Glutamatergic neuron (in vitro differentiated cells): ENCODE measurements around the gene EEPD1. TPM values are rescaled to one million over a fixed set of nuclear protein-coding genes. Genes with fewer than 3 reads are reported as not detected.

Experiments
- DNase-seq: peaks from one replicate; pipeline ENCODE4 v3.0.0; 2022
- H3K27ac Mint-ChIP-seq: one replicate; pipeline ENCODE4 v1.8.0; 2020; ENCODE audit warnings: mild to moderate bottlenecking, mixed read lengths, inconsistent platforms; ENCODE audit not compliant: unreplicated experiment
- H3K27me3 Mint-ChIP-seq: one replicate; pipeline ENCODE4 v1.8.0; 2020; ENCODE audit warnings: mild to moderate bottlenecking, moderate library complexity, mixed read lengths, inconsistent platforms; ENCODE audit not compliant: unreplicated experiment
- H3K36me3 Mint-ChIP-seq: one replicate; pipeline ENCODE4 v1.8.0; 2020; ENCODE audit warnings: mild to moderate bottlenecking, mixed read lengths, inconsistent platforms; ENCODE audit not compliant: unreplicated experiment
- H3K4me1 Mint-ChIP-seq: one replicate; pipeline ENCODE4 v1.8.0; 2020; ENCODE audit warnings: mild to moderate bottlenecking, low read depth, mixed read lengths, inconsistent platforms; ENCODE audit not compliant: unreplicated experiment
- H3K4me3 Mint-ChIP-seq: one replicate; pipeline ENCODE4 v1.8.0; 2020; ENCODE audit warnings: mild to moderate bottlenecking, mixed read lengths, inconsistent platforms; ENCODE audit not compliant: unreplicated experiment
- H3K9me3 Mint-ChIP-seq: one replicate; pipeline ENCODE4 v1.8.0; 2020; ENCODE audit warnings: mild to moderate bottlenecking, moderate library complexity, mixed read lengths, inconsistent platforms; ENCODE audit not compliant: unreplicated experiment
- total RNA-seq: library from RNA; stranded (reverse); fragmentation: NEBNext Ultra II Directional; extraction: Animal tissue kit (Norgen Biotek cat#: 25700); gene quantifications from one replicate; pipeline ENCODE4 v1.2.1, GENCODE V29; 2021; ENCODE audit not compliant: unreplicated experiment
- TF ChIP-seq, protein P1 (sequence below): fragments of 200-600 bp; sonication (generic); IDR thresholded peaks from one replicate; pipeline ENCODE4 v1.5.0; 2021; ENCODE audit not compliant: partially characterized antibody, unreplicated experiment

The EEPD1 gene
- total RNA-seq, 1 donor from 2014 or later, result 63.9 TPM

DNA sequence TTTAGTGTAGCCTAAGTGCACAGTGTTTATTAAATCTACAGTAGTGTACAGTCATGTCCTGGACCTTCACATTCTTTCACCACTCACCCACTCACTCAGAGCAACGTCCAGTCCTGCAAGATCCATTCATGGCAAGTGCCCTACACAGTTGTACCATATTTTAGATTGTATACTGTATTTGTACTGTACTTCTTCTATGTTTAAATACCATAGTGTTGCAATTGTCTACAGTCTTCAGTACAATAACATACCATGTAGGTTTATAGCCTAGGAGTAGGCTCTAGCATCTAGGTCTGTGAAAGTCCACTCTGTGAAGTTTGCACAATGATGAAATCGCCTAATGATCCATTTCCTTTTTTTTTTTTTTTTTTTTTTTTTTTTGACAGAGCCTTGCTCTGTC lies 12.0 kb downstream of the EEPD1 start:
- no peaks in the 10 kb centered on the region for H3K36me3 Mint-ChIP-seq
- peaks cover 4% of the 10 kb centered on the region for H3K9me3 Mint-ChIP-seq
- peaks cover 26% of the 10 kb centered on the region for H3K4me1 Mint-ChIP-seq
- TF ChIP-seq, protein P1, sequence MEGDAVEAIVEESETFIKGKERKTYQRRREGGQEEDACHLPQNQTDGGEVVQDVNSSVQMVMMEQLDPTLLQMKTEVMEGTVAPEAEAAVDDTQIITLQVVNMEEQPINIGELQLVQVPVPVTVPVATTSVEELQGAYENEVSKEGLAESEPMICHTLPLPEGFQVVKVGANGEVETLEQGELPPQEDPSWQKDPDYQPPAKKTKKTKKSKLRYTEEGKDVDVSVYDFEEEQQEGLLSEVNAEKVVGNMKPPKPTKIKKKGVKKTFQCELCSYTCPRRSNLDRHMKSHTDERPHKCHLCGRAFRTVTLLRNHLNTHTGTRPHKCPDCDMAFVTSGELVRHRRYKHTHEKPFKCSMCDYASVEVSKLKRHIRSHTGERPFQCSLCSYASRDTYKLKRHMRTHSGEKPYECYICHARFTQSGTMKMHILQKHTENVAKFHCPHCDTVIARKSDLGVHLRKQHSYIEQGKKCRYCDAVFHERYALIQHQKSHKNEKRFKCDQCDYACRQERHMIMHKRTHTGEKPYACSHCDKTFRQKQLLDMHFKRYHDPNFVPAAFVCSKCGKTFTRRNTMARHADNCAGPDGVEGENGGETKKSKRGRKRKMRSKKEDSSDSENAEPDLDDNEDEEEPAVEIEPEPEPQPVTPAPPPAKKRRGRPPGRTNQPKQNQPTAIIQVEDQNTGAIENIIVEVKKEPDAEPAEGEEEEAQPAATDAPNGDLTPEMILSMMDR, result no peak
- peaks cover 5% of the 10 kb centered on the region for H3K27me3 Mint-ChIP-seq
- no peak for DNase-seq
- H3K27ac Mint-ChIP-seq, result no peak overlapping the region
- H3K4me3 Mint-ChIP-seq, result no peak overlapping the region

DNA sequence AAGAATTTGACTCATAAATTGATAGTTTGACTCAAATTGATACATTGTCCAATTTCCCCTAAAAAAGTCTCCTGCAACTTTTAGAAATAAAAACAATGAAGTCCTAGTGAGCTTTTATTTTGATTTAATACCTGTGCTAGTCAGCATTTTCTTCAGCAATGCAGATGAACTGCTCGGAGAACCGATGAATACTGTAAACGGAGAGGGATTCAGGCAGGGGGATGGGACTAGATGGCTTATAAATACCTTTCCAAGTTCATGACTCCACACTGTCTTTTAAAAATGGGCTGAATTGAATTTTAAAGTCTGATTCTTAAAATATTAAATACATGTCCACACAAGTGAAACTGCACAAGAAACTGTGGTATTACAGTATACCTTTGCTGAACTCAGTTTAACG lies 12.7 kb downstream of the EEPD1 start:
- Mint-ChIP-seq H3K4me3 (no peak overlapping the region), H3K27me3 (peaks cover 3% of the 10 kb centered on the region), H3K4me1 (peaks cover 20% of the 10 kb centered on the region), H3K27ac (no peak overlapping the region), H3K9me3 (peaks cover 4% of the 10 kb centered on the region), H3K36me3 (no peaks in the 10 kb centered on the region)
- TF ChIP-seq, protein P1, result no peak
- DNase-seq, result no peak

DNA sequence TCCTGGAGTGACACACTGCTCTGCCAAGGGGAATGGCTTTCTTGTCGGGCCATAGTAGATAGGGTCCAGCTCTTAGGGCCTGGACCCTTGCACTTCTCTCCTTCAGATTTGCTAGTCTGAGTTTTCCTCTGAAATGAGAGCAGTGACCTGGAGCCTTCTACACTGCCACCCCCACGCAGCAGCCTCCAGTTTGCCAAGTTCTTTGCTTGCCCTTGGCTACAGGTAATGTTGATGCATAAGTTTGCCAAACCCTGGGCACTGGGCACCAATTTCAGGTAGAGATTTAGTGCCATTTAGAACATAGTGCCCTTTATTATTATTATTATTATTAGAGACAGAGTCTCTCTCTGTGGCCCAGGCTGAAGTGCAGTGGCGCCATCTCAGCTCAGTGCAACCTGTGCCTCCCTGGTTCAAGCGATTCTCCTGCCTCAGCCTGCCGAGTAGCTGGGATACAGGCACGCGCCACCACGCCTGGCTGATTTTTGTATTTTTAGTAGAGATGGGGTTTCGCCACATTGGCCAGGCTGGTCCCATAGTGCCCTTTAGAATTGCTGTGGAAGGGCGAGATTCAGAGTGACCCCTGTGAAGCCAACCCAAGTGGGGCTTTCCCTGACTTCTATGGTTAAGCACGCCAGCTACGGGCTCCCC lies 14.5 kb downstream of the EEPD1 start:
- Mint-ChIP-seq H3K4me3 (no peak overlapping the region), H3K4me1 (peaks cover 18% of the 10 kb centered on the region), H3K27me3 (peaks cover 2% of the 10 kb centered on the region), H3K27ac (no peak overlapping the region), H3K9me3 (peaks cover 4% of the 10 kb centered on the region), H3K36me3 (no peaks in the 10 kb centered on the region)
- TF ChIP-seq, protein P1, result no peak
- no peak for DNase-seq

DNA sequence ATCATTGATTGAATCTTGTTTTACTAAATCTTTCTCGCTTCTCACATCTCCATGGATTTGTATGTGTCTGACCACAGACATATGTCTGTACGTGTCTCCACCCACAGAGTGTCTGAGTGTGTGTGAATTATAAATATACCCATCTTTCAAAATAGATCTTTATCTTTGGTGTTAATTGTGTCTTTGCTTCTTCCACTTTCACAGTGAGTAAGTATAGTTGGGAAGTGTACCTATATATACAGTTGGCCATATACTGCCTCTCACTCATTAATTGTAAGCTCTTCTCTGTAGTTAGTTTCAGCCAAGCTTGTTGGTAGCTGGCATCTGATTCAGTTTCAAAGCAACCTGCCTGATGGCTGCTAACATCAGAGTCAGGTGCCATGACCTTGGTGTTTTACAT lies 18.4 kb downstream of the EEPD1 start:
- Mint-ChIP-seq H3K4me1 (peaks cover 15% of the 10 kb centered on the region), H3K27me3 (peaks cover 3% of the 10 kb centered on the region), H3K4me3 (no peak overlapping the region), H3K36me3 (peaks cover 5% of the 10 kb centered on the region), H3K9me3 (peaks cover 13% of the 10 kb centered on the region), H3K27ac (no peak overlapping the region)
- TF ChIP-seq, protein P1, result no peak
- DNase-seq, result no peak

DNA sequence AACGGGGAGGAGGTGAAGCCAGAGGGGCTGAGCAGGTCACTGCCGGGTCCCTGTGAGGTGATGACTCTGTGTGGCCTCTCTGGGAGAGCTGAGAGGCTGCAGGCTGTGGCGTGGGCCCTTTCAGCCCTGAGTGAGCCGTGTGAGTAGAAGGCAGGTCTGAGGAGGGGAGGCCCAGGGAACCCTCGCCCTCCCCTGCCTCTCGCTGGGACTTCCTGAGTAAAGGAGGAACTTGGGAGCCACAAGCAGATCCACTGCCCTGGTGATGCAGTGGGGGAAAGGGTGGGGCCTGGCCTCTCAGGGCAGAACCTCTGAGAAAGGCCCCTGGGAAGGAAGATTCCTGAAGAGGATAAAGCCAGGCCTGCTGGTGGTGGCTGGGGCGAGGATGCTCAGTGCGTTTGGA lies 22.8 kb downstream of the EEPD1 start:
- DNase-seq, result no peak
- peaks cover 25% of the 10 kb centered on the region for H3K4me1 Mint-ChIP-seq
- H3K27ac Mint-ChIP-seq, result no peak overlapping the region
- peaks cover 7% of the 10 kb centered on the region for H3K27me3 Mint-ChIP-seq
- TF ChIP-seq, protein P1, result no peak
- H3K4me3 Mint-ChIP-seq, result no peak overlapping the region
- peaks cover 11% of the 10 kb centered on the region for H3K36me3 Mint-ChIP-seq
- peaks cover 11% of the 10 kb centered on the region for H3K9me3 Mint-ChIP-seq
